ENCODE measurements around the gene PUSL1. TPM values are rescaled to one million over a fixed set of nuclear protein-coding genes. Genes with fewer than 3 reads are reported as not detected.

The PUSL1 gene
- total RNA-seq, 1 experiment from 2014 or later: 38.0 TPM

GRCh38 chr1:1287288-1288110, 20.9 kb upstream of the PUSL1 start:
- Histone ChIP-seq H3T11ph (ENCODE audit: low read length) (no peak overlapping the region), H3K27me3 (ENCODE audit: insufficient read depth, low read length) (no peaks in the 10 kb centered on the region), H3K18ac (ENCODE audit: insufficient read length, low read depth, low read length) (peak overlapping the region; percentile 31), H2AK5ac (ENCODE audit: insufficient read length, low read length) (no peak overlapping the region), H3K79me1 (ENCODE audit: insufficient read depth, low read depth, low read length, poor library complexity, severe bottlenecking) (no peaks in the 10 kb centered on the region), H3K4me2 (ENCODE audit: insufficient read depth, insufficient read length, low read length) (no peak overlapping the region), H2BK15ac (ENCODE audit: low read depth, low read length) (no peak overlapping the region), H2BK5ac (ENCODE audit: insufficient read length, low read length) (no peak overlapping the region), H4K8ac (replicated peaks; ENCODE audit: insufficient read length, low read depth, low read length) (no peak overlapping the region), H3K27ac (ENCODE audit: insufficient read length, low read depth, low read length) (no peak overlapping the region), H4K5ac (ENCODE audit: insufficient read length, low read depth, low read length) (peak overlapping the region; percentile 37), H3K4me1 (ENCODE audit: insufficient read depth, low read length) (no peaks in the 10 kb centered on the region), H3K9ac (ENCODE audit: extremely low read depth, insufficient read length, low read length) (no peak overlapping the region), H3K56ac (ENCODE audit: insufficient read length, low read depth, low read length) (no peak overlapping the region), H3K4ac (ENCODE audit: low read depth, low read length) (no peak overlapping the region), H2AFZ (ENCODE audit: low read length) (no peak overlapping the region), H3K14ac (ENCODE audit: insufficient read depth, low read length) (no peak overlapping the region; the same call in 1 of the 2 replicates), H2BK120ac (ENCODE audit: low read depth, low read length, poor library complexity, severe bottlenecking) (no peak overlapping the region), H3K23ac (ENCODE audit: insufficient read length, low read depth, low read length) (no peak overlapping the region), H3K79me2 (ENCODE audit: insufficient read depth, low read length) (no peaks in the 10 kb centered on the region), H3K9me3 (ENCODE audit: control insufficient read depth, low read depth, low read length) (no peaks in the 10 kb centered on the region), H4K91ac (ENCODE audit: insufficient read length, low read depth, low read length) (no peak overlapping the region), H2BK20ac (ENCODE audit: low read depth, low read length, poor library complexity, severe bottlenecking) (no peak overlapping the region), H4K20me1 (ENCODE audit: control insufficient read depth, insufficient read depth, insufficient read length) (no peaks in the 10 kb centered on the region), H2BK12ac (ENCODE audit: insufficient read length, low read depth, low read length) (no peak overlapping the region), H3K23me2 (ENCODE audit: insufficient read length, low read depth, low read length, poor library complexity, severe bottlenecking) (no peaks in the 10 kb centered on the region)
- WGBS (ENCODE audit: extremely low coverage, insufficient read length, low lambda C conversion rate): no CpG with 5 or more reads among the region's 46 CpGs
- peaks cover 0 to 14% of the 10 kb centered on the region in 2 experiments; a peak in 2 of 4 replicates for H3K4me1 Mint-ChIP-seq
- peaks cover 2 to 10% of the 10 kb centered on the region in 2 experiments; a peak in 3 of 5 replicates for H3K9me3 Mint-ChIP-seq
- H3K27me3 Mint-ChIP-seq (ENCODE audit: low read depth): peaks cover 4% of the 10 kb centered on the region
- no peak for TF ChIP-seq CTCF (conservative IDR thresholded peaks at IDR 0.05)
- no peak overlapping the region for H3K4me3 Mint-ChIP-seq
- H3K27ac Mint-ChIP-seq: no peak overlapping the region
- no peaks in the 10 kb centered on the region for H3K36me3 Mint-ChIP-seq (ENCODE audit: insufficient read depth in 1 of 3, low read depth in 3 of 3)
- DNase-seq: no peak

Data from H9 (cell line).